Mesendoderm (in vitro differentiated cells): Measurements from ENCODE around the gene COBL.

Experiments used
- DNase-seq: peaks from one replicate; pipeline ENCODE4 v3.0.0; 2013
- H2AK5ac ChIP-seq: 2 replicates; pipeline ENCODE4 v1.6.1; 2013; ENCODE audit warnings: low read length, inconsistent platforms
- H2BK120ac ChIP-seq: 2 replicates; pipeline ENCODE4 v1.6.1; 2013; ENCODE audit warnings: low read depth, mild to moderate bottlenecking, low read length, moderate library complexity, mixed read lengths
- H2BK15ac ChIP-seq: replicated peaks from 2 replicates; pipeline ENCODE4 v1.6.1; 2013; ENCODE audit warnings: low read depth, mild to moderate bottlenecking, moderate library complexity
- H2BK5ac ChIP-seq: 2 replicates; pipeline ENCODE4 v1.6.1; 2013; ENCODE audit warnings: low read length, inconsistent platforms
- H3K18ac ChIP-seq: 2 replicates; pipeline ENCODE4 v1.6.1; 2013; ENCODE audit warnings: mild to moderate bottlenecking, low read length, mixed read lengths
- H3K23ac ChIP-seq: one replicate; pipeline ENCODE4 v1.6.1; 2013; ENCODE audit warnings: low read length
- H3K27ac ChIP-seq: 2 replicates; pipeline ENCODE4 v1.5.1; 2013; ENCODE audit warnings: low read depth, mild to moderate bottlenecking, inconsistent platforms, low read length, moderate library complexity
- H3K27me3 ChIP-seq: 2 replicates; pipeline ENCODE4 v1.6.1; 2013; ENCODE audit warnings: low read length, control low read depth, mild to moderate bottlenecking, inconsistent platforms; ENCODE audit not compliant: insufficient read depth, poor library complexity
- H3K36me3 ChIP-seq: 2 replicates; pipeline ENCODE4 v1.6.1; 2013; ENCODE audit warnings: low read length, inconsistent platforms; ENCODE audit not compliant: control insufficient read depth, insufficient read depth
- H3K4ac ChIP-seq: one replicate; pipeline ENCODE4 v1.6.1; 2013; ENCODE audit warnings: low read depth, mild to moderate bottlenecking, low read length, moderate library complexity
- H3K4me1 ChIP-seq: 2 replicates; pipeline ENCODE4 v1.6.1; 2013; ENCODE audit warnings: low read depth, low read length, inconsistent platforms; ENCODE audit not compliant: control insufficient read depth
- H3K4me2 ChIP-seq: 2 replicates; pipeline ENCODE4 v1.6.1; 2013; ENCODE audit warnings: low read length
- H3K4me3 ChIP-seq: 2 replicates; pipeline ENCODE4 v1.5.1; 2013; ENCODE audit warnings: mild to moderate bottlenecking, low read length
- H3K56ac ChIP-seq: one replicate; pipeline ENCODE4 v1.6.1; 2013; ENCODE audit warnings: low read length
- H3K79me1 ChIP-seq: 2 replicates; pipeline ENCODE4 v1.6.1; 2013; ENCODE audit warnings: low read length, inconsistent platforms
- H3K79me2 ChIP-seq: 2 replicates; pipeline ENCODE4 v1.6.1; 2013; ENCODE audit warnings: mild to moderate bottlenecking, low read length; ENCODE audit not compliant: control insufficient read depth, insufficient read depth
- H3K9ac ChIP-seq: 2 replicates; pipeline ENCODE4 v1.6.1; 2013; ENCODE audit warnings: low read length, inconsistent platforms
- H4K5ac ChIP-seq: one replicate; pipeline ENCODE4 v1.6.1; 2013; ENCODE audit warnings: low read length
- H4K8ac ChIP-seq: one replicate; pipeline ENCODE4 v1.6.1; 2013; ENCODE audit warnings: low read depth, mild to moderate bottlenecking, control low read depth, low read length, moderate library complexity
- WGBS: extraction: QIAGEN DNeasy Blood & Tissue Kit; methylation state at CpG from one replicate; pipeline ENCODE4 v1.1.7; 2013; ENCODE audit warnings: low lambda C conversion rate, missing lambda C conversion rate; ENCODE audit not compliant: insufficient coverage; ENCODE audit errors: extremely low coverage; 5-methylcytosine and 5-hydroxymethylcytosine counted together

The COBL gene

DNA sequence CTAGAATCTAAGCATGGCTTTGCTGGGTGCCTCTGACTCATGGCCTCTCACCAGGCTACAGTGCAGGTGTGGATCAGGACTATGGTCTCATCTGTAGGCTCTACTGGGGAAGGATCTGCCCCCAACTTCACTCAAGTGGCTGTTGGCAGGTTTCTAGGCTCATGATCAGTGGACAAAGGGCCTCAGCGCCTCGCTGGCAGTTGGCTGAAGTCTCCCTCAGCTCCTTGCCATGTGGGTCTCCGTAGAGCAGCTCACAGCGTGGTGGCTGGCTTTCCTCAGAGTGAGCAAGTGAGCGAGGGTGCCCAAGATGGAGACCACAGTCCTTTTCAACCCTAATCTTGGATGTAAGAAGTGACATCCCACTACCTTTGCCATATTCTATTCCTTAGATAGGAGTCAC is 238.0 kb downstream of the COBL start:
- Histone ChIP-seq H3K36me3 (no peaks in the 10 kb centered on the region), H3K18ac (no peak overlapping the region), H3K4me1 (peaks cover 5% of the 10 kb centered on the region), H3K4me2 (no peak overlapping the region), H3K27me3 (no peaks in the 10 kb centered on the region), H4K8ac (no peak overlapping the region), H2BK5ac (no peak overlapping the region), H2BK120ac (no peak overlapping the region), H3K79me1 (no peaks in the 10 kb centered on the region), H3K23ac (no peak overlapping the region), H3K27ac (no peak overlapping the region), H3K9ac (no peak overlapping the region), H3K4me3 (no peak overlapping the region), H2AK5ac (no peak overlapping the region), H3K4ac (no peak overlapping the region), H3K56ac (no peak overlapping the region), H3K79me2 (no peaks in the 10 kb centered on the region), H2BK15ac (no peak overlapping the region), H4K5ac (no peak overlapping the region)
- DNase-seq = no peak
- WGBS = no CpG with 5 or more reads among the region's 5 CpGs

- Histone ChIP-seq H3K4me1 (peaks cover 5% of the 10 kb centered on the region), H3K27ac (no peak overlapping the region)
- no CpG with 5 or more reads among the region's 3 CpGs for WGBS
Observed at GRCh38 chr7:51077987-51078370, 238.6 kb downstream of the COBL start.

DNA sequence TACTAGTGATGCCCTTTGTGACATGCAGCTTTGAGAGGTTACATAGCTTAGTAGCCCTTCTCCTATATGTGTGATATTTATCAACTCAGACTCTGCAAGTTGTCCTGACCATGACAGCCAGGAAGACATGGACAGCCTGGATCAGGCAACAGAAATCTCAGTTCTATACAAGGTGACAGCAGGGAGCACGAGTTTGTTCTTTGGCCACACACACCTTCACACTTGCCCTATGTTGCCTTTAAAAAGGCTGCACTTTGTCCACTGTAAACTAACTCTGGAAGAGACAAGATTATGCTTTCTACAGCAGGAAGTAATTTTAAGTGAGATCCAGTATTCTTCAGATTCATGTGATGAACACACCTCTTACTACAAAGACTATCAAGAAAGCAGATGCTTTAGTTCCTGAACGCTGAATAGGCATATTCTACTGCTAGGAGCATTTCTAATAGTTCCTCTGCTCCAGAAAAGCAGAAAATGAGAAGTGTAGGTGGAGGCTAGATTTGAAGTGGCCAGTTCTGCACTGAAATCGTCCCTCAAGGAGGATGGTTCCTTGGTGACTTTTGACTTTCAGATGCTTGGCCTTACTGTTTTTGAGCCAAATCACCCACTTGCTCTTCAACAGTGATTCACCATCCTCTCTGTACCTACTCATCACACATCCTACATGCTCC is 239.2 kb downstream of the COBL start:
- H3K4me3 ChIP-seq = no peak overlapping the region
- no peak overlapping the region for H4K5ac ChIP-seq
- H3K27ac ChIP-seq = no peak overlapping the region
- H2BK15ac ChIP-seq = no peak overlapping the region
- no peaks in the 10 kb centered on the region for H3K36me3 ChIP-seq
- H2AK5ac ChIP-seq = no peak overlapping the region
- no peak overlapping the region for H3K9ac ChIP-seq
- no peak overlapping the region for H3K23ac ChIP-seq
- H3K4ac ChIP-seq = no peak overlapping the region
- H2BK5ac ChIP-seq = no peak overlapping the region
- WGBS = no CpG with 5 or more reads among the region's 3 CpGs
- no peaks in the 10 kb centered on the region for H3K79me1 ChIP-seq
- no peak overlapping the region for H3K4me2 ChIP-seq
- DNase-seq = no peak
- H3K79me2 ChIP-seq = no peaks in the 10 kb centered on the region
- no peak overlapping the region for H2BK120ac ChIP-seq
- no peak overlapping the region for H3K18ac ChIP-seq
- H3K27me3 ChIP-seq = no peaks in the 10 kb centered on the region
- H4K8ac ChIP-seq = no peak overlapping the region
- no peak overlapping the region for H3K56ac ChIP-seq
- peaks cover 5% of the 10 kb centered on the region for H3K4me1 ChIP-seq

More at GRCh38 chr7:51077987-51078370, 238.6 kb downstream of the COBL start:
- Histone ChIP-seq H3K36me3 (no peaks in the 10 kb centered on the region), H3K27me3 (no peaks in the 10 kb centered on the region), H3K56ac (no peak overlapping the region), H3K18ac (no peak overlapping the region), H4K5ac (no peak overlapping the region), H3K4me2 (no peak overlapping the region), H2BK15ac (no peak overlapping the region), H3K4me3 (no peak overlapping the region), H2BK120ac (no peak overlapping the region), H2BK5ac (no peak overlapping the region), H3K79me2 (no peaks in the 10 kb centered on the region), H3K4ac (no peak overlapping the region), H3K23ac (no peak overlapping the region), H4K8ac (no peak overlapping the region), H3K9ac (no peak overlapping the region), H2AK5ac (no peak overlapping the region), H3K79me1 (no peaks in the 10 kb centered on the region)
- DNase-seq = no peak

GRCh38 chr7:51075681-51076580 is 240.7 kb downstream of the COBL start:
- H3K4me2 ChIP-seq = no peak overlapping the region
- H3K79me2 ChIP-seq = no peaks in the 10 kb centered on the region
- H4K5ac ChIP-seq = no peak overlapping the region
- no peak overlapping the region for H3K18ac ChIP-seq
- H2BK5ac ChIP-seq = no peak overlapping the region
- no CpG with 5 or more reads among the region's 11 CpGs for WGBS
- no peak overlapping the region for H4K8ac ChIP-seq
- H2BK15ac ChIP-seq = no peak overlapping the region
- no peaks in the 10 kb centered on the region for H3K79me1 ChIP-seq
- H2BK120ac ChIP-seq = no peak overlapping the region
- H3K36me3 ChIP-seq = no peaks in the 10 kb centered on the region
- no peak overlapping the region for H2AK5ac ChIP-seq
- H3K9ac ChIP-seq = no peak overlapping the region
- H3K4me3 ChIP-seq = no peak overlapping the region
- no peak overlapping the region for H3K27ac ChIP-seq
- no peak for DNase-seq
- peaks cover 4% of the 10 kb centered on the region for H3K4me1 ChIP-seq
- H3K4ac ChIP-seq = no peak overlapping the region
- H3K56ac ChIP-seq = no peak overlapping the region
- H3K23ac ChIP-seq = no peak overlapping the region
- H3K27me3 ChIP-seq = no peaks in the 10 kb centered on the region

DNA sequence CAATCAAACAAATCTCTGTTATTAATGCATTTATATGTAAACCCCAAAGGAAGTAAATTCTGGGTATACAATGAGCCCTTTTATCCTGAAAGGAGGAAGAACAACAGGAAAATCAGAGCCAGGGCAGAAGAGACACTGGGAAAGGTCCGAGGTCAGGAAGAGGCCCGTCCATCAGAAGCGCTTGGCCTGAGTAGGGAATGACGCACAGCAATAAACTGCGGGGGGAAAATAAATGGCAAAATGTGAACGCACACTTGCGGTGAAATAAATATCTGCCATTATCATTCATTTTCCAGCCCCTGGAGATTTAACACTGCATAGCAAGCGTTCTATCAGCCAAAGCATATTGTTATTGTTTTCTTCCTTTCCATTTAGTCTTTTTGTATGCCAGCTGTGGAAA is 243.4 kb downstream of the COBL start:
- H2BK15ac ChIP-seq = no peak overlapping the region
- H3K79me2 ChIP-seq = no peaks in the 10 kb centered on the region
- DNase-seq = no peak
- peaks cover 3% of the 10 kb centered on the region for H3K4me1 ChIP-seq
- no peak overlapping the region for H2BK5ac ChIP-seq
- no peaks in the 10 kb centered on the region for H3K79me1 ChIP-seq
- no peak overlapping the region for H2AK5ac ChIP-seq
- WGBS = no CpG with 5 or more reads among the region's 8 CpGs
- no peak overlapping the region for H3K27ac ChIP-seq
- H4K8ac ChIP-seq = no peak overlapping the region
- H4K5ac ChIP-seq = no peak overlapping the region
- no peak overlapping the region for H3K4ac ChIP-seq
- no peaks in the 10 kb centered on the region for H3K27me3 ChIP-seq
- H3K4me2 ChIP-seq = no peak overlapping the region
- no peak overlapping the region for H3K18ac ChIP-seq
- H3K56ac ChIP-seq = no peak overlapping the region
- H3K4me3 ChIP-seq = no peak overlapping the region
- no peak overlapping the region for H2BK120ac ChIP-seq
- no peaks in the 10 kb centered on the region for H3K36me3 ChIP-seq
- H3K23ac ChIP-seq = no peak overlapping the region
- no peak overlapping the region for H3K9ac ChIP-seq
